A673 (cell line): Measurements from ENCODE around the gene KIFBP. TPM values are rescaled to one million over a fixed set of nuclear protein-coding genes. Genes with fewer than 3 reads are reported as not detected.

Experiments used
- BruUV-seq: library from RNA; stranded (reverse); fragments of 400-500 nt; replicated peaks from 2 replicates; lab custom pipeline; 2021; lab: Mats Ljungman, UMichigan
- CTCF ChIA-PET: fragments of 300-600 bp; sonication (Branson Sonifier 250); formaldehyde crosslinking; loops from one replicate; lab custom pipeline; 2022; ENCODE audit warnings: antibody characterized with exemption; lab: Charles Lee
- POLR2A ChIA-PET: fragments of 300-600 bp; sonication (Branson Sonifier 250); formaldehyde crosslinking; loops from one replicate; lab custom pipeline; 2022; ENCODE audit warnings: antibody characterized with exemption; ENCODE audit not compliant: low non-redundant PET; lab: Charles Lee
- DNase-seq: peaks from one replicate; pipeline ENCODE4 v3.0.0-alpha.2; 2015; ENCODE audit warnings: low spot score
- H3K27ac ChIP-seq: fragments of 200-600 bp; sonication (generic); 2 replicates; pipeline ENCODE4 v1.5.1; 2016; ENCODE audit warnings: mixed run types, low read depth, mild to moderate bottlenecking, mixed read lengths, antibody characterized with exemption, low read length; ENCODE audit not compliant: poor library complexity, severe bottlenecking
- H3K27me3 ChIP-seq: fragments of 200-600 bp; sonication (generic); replicated peaks from 2 replicates; pipeline ENCODE4 v1.6.1; 2017; ENCODE audit warnings: mixed run types, low read depth, mild to moderate bottlenecking, mixed read lengths, antibody characterized with exemption, low read length; ENCODE audit not compliant: insufficient read depth, poor library complexity
- H3K36me3 ChIP-seq: fragments of 200-600 bp; sonication (generic); 2 replicates; pipeline ENCODE4 v1.6.1; 2016; ENCODE audit warnings: mixed run types, mild to moderate bottlenecking, mixed read lengths, antibody characterized with exemption, low read length; ENCODE audit not compliant: insufficient read depth, poor library complexity, severe bottlenecking
- H3K4me1 ChIP-seq: fragments of 200-600 bp; sonication (generic); 2 replicates; pipeline ENCODE4 v1.6.1; 2017; ENCODE audit warnings: mixed run types, mild to moderate bottlenecking, mixed read lengths, antibody characterized with exemption, low read length; ENCODE audit not compliant: insufficient read depth, poor library complexity, severe bottlenecking
- H3K4me3 ChIP-seq: fragments of 200-600 bp; sonication (generic); 2 replicates; pipeline ENCODE4 v1.5.1; 2016; ENCODE audit warnings: low read depth, mixed run types, mild to moderate bottlenecking, mixed read lengths, low read length; ENCODE audit not compliant: poor library complexity, severe bottlenecking
- H3K9me3 ChIP-seq: fragments of 200-600 bp; sonication (generic); 2 replicates; pipeline ENCODE4 v1.6.1; 2016; ENCODE audit warnings: mixed run types, low read depth, mild to moderate bottlenecking, mixed read lengths, antibody characterized with exemption, low read length; ENCODE audit not compliant: poor library complexity, severe bottlenecking
- CTCF ChIP-seq: fragments of 300-800, 200-600 bp; sonication (generic); conservative IDR thresholded peaks from 2 replicates; pipeline ENCODE4 v1.5.1; 2017; ENCODE audit warnings: low read depth, mild to moderate bottlenecking, antibody characterized with exemption, low read length, moderate library complexity, mixed read lengths
- EZH2 ChIP-seq: fragments of 200-600 bp; sonication (generic); IDR thresholded peaks from 2 replicates; pipeline ENCODE4 v1.6.1; 2017; ENCODE audit warnings: borderline replicate concordance, low read depth, mild to moderate bottlenecking, mixed read lengths, antibody characterized with exemption, low read length; ENCODE audit not compliant: poor library complexity, severe bottlenecking
- intact Hi-C: fragments of 100-400 bp; cut with micrococcal nuclease; formaldehyde crosslinking; loops from one replicate; pipeline ENCODE4 v1.10.0; 2022; ENCODE audit not compliant: unreplicated experiment
- total RNA-seq: library from RNA; stranded (reverse); gene quantifications from 2 replicates; pipeline ENCODE4 v1.2.3, GENCODE V29; 2021

The KIFBP gene
- total RNA-seq, 1 experiment from 2014 or later: 42.8 TPM

- CTCF ChIA-PET: no interaction called here
- no peak overlapping the region for H3K4me3 ChIP-seq
- BruUV-seq: no TSS peak
- no peak for DNase-seq
- H3K36me3 ChIP-seq: no peaks in the 10 kb centered on the region
- no peaks in the 10 kb centered on the region for H3K9me3 ChIP-seq
- H3K27me3 ChIP-seq: no peaks in the 10 kb centered on the region
- no peak for TF ChIP-seq CTCF
- no peak for TF ChIP-seq EZH2
- H3K4me1 ChIP-seq: no peaks in the 10 kb centered on the region
- POLR2A ChIA-PET: no interaction called here
- intact Hi-C loops: no loop called here
- H3K27ac ChIP-seq: no peak overlapping the region
Measured at GRCh38 chr10:69042838-69043237, 54.2 kb downstream of the KIFBP start.

- Histone ChIP-seq H3K9me3 (no peaks in the 10 kb centered on the region), H3K36me3 (no peaks in the 10 kb centered on the region), H3K4me3 (no peak overlapping the region), H3K27me3 (no peaks in the 10 kb centered on the region), H3K4me1 (no peaks in the 10 kb centered on the region), H3K27ac (no peak overlapping the region)
- POLR2A ChIA-PET: no interaction called here
- no peak for DNase-seq
- intact Hi-C loops: no loop called here
- TF ChIP-seq EZH2 (no peak), CTCF (no peak)
- CTCF ChIA-PET: no interaction called here
- no TSS peak for BruUV-seq
Measured at GRCh38 chr10:69043931-69044531, 55.4 kb downstream of the KIFBP start.

- no peak for TF ChIP-seq CTCF
- TF ChIP-seq EZH2: no peak
Measured at GRCh38 chr10:69044546-69044945, 55.9 kb downstream of the KIFBP start.

More at GRCh38 chr10:69044546-69044945, 55.9 kb downstream of the KIFBP start:
- Histone ChIP-seq H3K27ac (no peak overlapping the region), H3K27me3 (no peaks in the 10 kb centered on the region), H3K4me3 (no peak overlapping the region), H3K9me3 (no peaks in the 10 kb centered on the region), H3K36me3 (no peaks in the 10 kb centered on the region), H3K4me1 (no peaks in the 10 kb centered on the region)
- intact Hi-C loops: no loop called here
- ChIA-PET CTCF (no interaction called here), POLR2A (interaction anchor here (0.6 kb wide), 1 partner anchor 916 kb away, joined by 3 read pairs; no protein-coding TSS in a partner anchor)
- DNase-seq: no peak
- BruUV-seq: no TSS peak
